Ovary (tissue), 3 donors: Measurements from ENCODE around the gene PLCB2.

Experiments used
- CTCF ChIP-seq, 3 donors: fragments of 450-650 bp in 2 of 3; fragments of 200-600 bp in 1 of 3; IDR thresholded peaks; one replicate each; pipeline versions ENCODE4 v1.5.1 to v1.8.0; 2016 to 2022; ENCODE audit warnings: antibody characterized with exemption in 3 of 3, mild to moderate bottlenecking in 1 of 3
- POLR2A ChIP-seq: fragments of 450-650 bp; IDR thresholded peaks from one replicate; pipeline ENCODE4 v1.6.1; 2017; ENCODE audit warnings: antibody characterized with exemption, mild to moderate bottlenecking, moderate library complexity
- donor health status: DM: no; HTN: no; CAD: no.

GRCh38 chr15:40336744-40337122 is 29.0 kb upstream of the PLCB2 start:
- TF ChIP-seq CTCF (IDR thresholded peaks at IDR 0.05) = no peak
- TF ChIP-seq POLR2A = no peak
